Measurements from ENCODE around the gene CD40LG.

Gene CD40LG

GRCh38 chrX:136652822-136653723 lies 5.1 kb downstream of the CD40LG start:
- peak; percentile 80 for DNase-seq

- peak; percentile 52 for DNase-seq
These were observed 8.5 kb downstream of the CD40LG start for GRCh38 chrX:136656361-136656964.

GRCh38 chrX:136658151-136658550 lies 10.2 kb downstream of the CD40LG start:
- no peak for DNase-seq

GRCh38 chrX:136659174-136659573 lies 11.2 kb downstream of the CD40LG start:
- DNase-seq = peak; percentile 68

GRCh38 chrX:136660896-136661295 lies 12.9 kb downstream of the CD40LG start:
- DNase-seq = no peak

- no peak for DNase-seq
These were observed 14.1 kb downstream of the CD40LG start for GRCh38 chrX:136662104-136662503.

- no peak for DNase-seq
These were observed 15.0 kb downstream of the CD40LG start for GRCh38 chrX:136662976-136663375.

GRCh38 chrX:136665258-136665900 lies 17.4 kb downstream of the CD40LG start:
- no peak for DNase-seq

- no peak for DNase-seq
These were observed 18.1 kb downstream of the CD40LG start for GRCh38 chrX:136666088-136666487.

- DNase-seq = no peak
These were observed 19.6 kb downstream of the CD40LG start for GRCh38 chrX:136667446-136668168.

GRCh38 chrX:136671006-136671610 lies 23.1 kb downstream of the CD40LG start:
- no peak for DNase-seq

GRCh38 chrX:136674270-136674985 lies 26.5 kb downstream of the CD40LG start:
- no peak for DNase-seq

- no peak for DNase-seq
These were observed 31.6 kb downstream of the CD40LG start for GRCh38 chrX:136679531-136679930.

GRCh38 chrX:136684120-136684519 lies 36.2 kb downstream of the CD40LG start:
- no peak for DNase-seq

- no peak for DNase-seq
These were observed 39.5 kb downstream of the CD40LG start for GRCh38 chrX:136687457-136687856.

- peak; percentile 64 for DNase-seq
These were observed 41.5 kb downstream of the CD40LG start for GRCh38 chrX:136689436-136689835.

- no peak for DNase-seq
These were observed 43.3 kb downstream of the CD40LG start for GRCh38 chrX:136691028-136691809.

- DNase-seq = no peak
These were observed 44.3 kb downstream of the CD40LG start for GRCh38 chrX:136692271-136692670.

GRCh38 chrX:136694431-136695087 lies 46.6 kb downstream of the CD40LG start:
- peak; percentile 75 for DNase-seq

GRCh38 chrX:136697156-136697555 lies 49.2 kb downstream of the CD40LG start:
- DNase-seq = no peak

- DNase-seq = no peak
These were observed 60.4 kb downstream of the CD40LG start for GRCh38 chrX:136708348-136708747.

Measured in activated CD4-positive, alpha-beta T cell treated with anti-CD3 and anti-CD28 coated beads, Interleukin-10, Interleukin-2, amounts not matched to agents 100 ng/mL and 50 ng/mL, durations not matched to agents 16 hours and 8 hours (primary cell).